Sigmoid colon (tissue), 3 donors: Measurements from ENCODE around the gene C17orf67.

ENCODE experiments used
- POLR2A ChIP-seq, 2 donors: fragments of 450-650 bp; IDR thresholded peaks; one replicate each; pipeline ENCODE4 v1.6.1; 2016; ENCODE audit warnings: antibody characterized with exemption in 2 of 2, mild to moderate bottlenecking in 2 of 2, moderate library complexity in 2 of 2
- TF ChIP-seq, protein P1 (sequence below), 4 experiments: fragments of 450-650 bp in 3 of 4; fragments of 200-600 bp in 1 of 4; IDR thresholded peaks; one replicate each; pipeline ENCODE4 v1.5.1; 2016 to 2019; ENCODE audit warnings: antibody characterized with exemption in 4 of 4, mild to moderate bottlenecking in 3 of 4, moderate library complexity in 2 of 4

DNA sequence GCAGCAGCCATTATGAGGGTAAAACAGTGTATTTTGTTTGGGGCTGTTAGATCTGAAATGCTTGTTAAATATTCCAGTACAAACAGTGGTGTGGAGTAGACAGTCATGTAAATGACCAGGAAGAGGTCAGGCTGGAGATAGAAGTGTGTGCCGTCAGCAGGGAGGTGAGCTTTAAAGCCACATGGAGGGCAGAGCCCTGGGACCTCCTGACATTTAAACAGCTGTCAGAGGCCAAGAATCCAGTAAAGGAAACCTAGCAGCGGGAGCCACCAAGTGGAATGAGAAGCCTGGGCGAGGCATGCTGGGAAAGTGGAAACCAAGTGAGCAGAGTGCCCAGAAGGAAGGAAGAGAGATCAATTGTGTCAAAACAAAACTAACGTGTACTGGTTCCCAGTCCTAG, 26.8 kb downstream of the C17orf67 start:
- TF ChIP-seq, protein P1, sequence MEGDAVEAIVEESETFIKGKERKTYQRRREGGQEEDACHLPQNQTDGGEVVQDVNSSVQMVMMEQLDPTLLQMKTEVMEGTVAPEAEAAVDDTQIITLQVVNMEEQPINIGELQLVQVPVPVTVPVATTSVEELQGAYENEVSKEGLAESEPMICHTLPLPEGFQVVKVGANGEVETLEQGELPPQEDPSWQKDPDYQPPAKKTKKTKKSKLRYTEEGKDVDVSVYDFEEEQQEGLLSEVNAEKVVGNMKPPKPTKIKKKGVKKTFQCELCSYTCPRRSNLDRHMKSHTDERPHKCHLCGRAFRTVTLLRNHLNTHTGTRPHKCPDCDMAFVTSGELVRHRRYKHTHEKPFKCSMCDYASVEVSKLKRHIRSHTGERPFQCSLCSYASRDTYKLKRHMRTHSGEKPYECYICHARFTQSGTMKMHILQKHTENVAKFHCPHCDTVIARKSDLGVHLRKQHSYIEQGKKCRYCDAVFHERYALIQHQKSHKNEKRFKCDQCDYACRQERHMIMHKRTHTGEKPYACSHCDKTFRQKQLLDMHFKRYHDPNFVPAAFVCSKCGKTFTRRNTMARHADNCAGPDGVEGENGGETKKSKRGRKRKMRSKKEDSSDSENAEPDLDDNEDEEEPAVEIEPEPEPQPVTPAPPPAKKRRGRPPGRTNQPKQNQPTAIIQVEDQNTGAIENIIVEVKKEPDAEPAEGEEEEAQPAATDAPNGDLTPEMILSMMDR (IDR thresholded peaks at IDR 0.05): no peak
- TF ChIP-seq POLR2A (IDR thresholded peaks at IDR 0.05): no peak
